K562 (cell line): ENCODE measurements around the gene F11R. TPM values are rescaled to one million over a fixed set of nuclear protein-coding genes. Genes with fewer than 3 reads are reported as not detected.
A peak's percentile ranks its signal among the peaks of the same experiment; 100 is the strongest.

Experiments used
- BDP1 ChIP-seq: IDR thresholded peaks from 3 replicates; pipeline ENCODE4 v1.6.1; 2011; ENCODE audit not compliant: insufficient read length, insufficient read depth
- ILF3 ChIP-seq: fragments of 450-650 bp; IDR thresholded peaks from 2 replicates; pipeline ENCODE4 v1.6.1; 2018; ENCODE audit warnings: antibody characterized with exemption, mild to moderate bottlenecking, moderate library complexity, borderline replicate concordance
- KAT8 ChIP-seq: fragments of 450-650 bp; IDR thresholded peaks from 2 replicates; pipeline ENCODE4 v1.6.1; 2016; ENCODE audit warnings: low read depth, mild to moderate bottlenecking
- KHSRP ChIP-seq: fragments of 450-650 bp; IDR thresholded peaks from 2 replicates; pipeline ENCODE4 v1.6.1; 2017
- MTA1 ChIP-seq: fragments of 450-650 bp; IDR thresholded peaks from 2 replicates; pipeline ENCODE4 v1.6.1; 2017; ENCODE audit warnings: borderline replicate concordance
- NR4A1 ChIP-seq, 2 experiments: fragments of 250-450 bp in 1 of 2; fragments of 450-650 bp in 1 of 2; sonication (Bioruptor Pico) in 1 of 2; IDR thresholded peaks; 2 replicates each; pipeline versions ENCODE4 v1.4.0 to v1.6.1; 2016 to 2020; ENCODE audit warnings: mild to moderate bottlenecking in 2 of 2, missing compliant biosample characterization in 1 of 2, missing genetic modification characterization in 1 of 2, moderate library complexity in 1 of 2
- SAP30 ChIP-seq: fragments of 200-600 bp; sonication (generic); IDR thresholded peaks from 2 replicates; pipeline ENCODE4 v1.6.1; 2012; ENCODE audit warnings: borderline replicate concordance, low read depth, mild to moderate bottlenecking, moderate library complexity, low read length, control low read depth, inconsistent platforms; ENCODE audit not compliant: insufficient read depth, poor library complexity, severe bottlenecking
- SMAD4 ChIP-seq: fragments of 250-450 bp; sonication (Bioruptor Pico); conservative IDR thresholded peaks from 2 replicates; pipeline ENCODE4 v1.8.0; 2021; ENCODE audit warnings: inconsistent platforms, mild to moderate bottlenecking, moderate library complexity
- SPI1 ChIP-seq: IDR thresholded peaks from 2 replicates; pipeline ENCODE4 v1.6.1; 2011; ENCODE audit warnings: low read depth, low read length, control low read depth, borderline replicate concordance
- ZNF134 ChIP-seq: fragments of 250-450 bp; sonication (Bioruptor Pico); conservative IDR thresholded peaks from 2 replicates; pipeline ENCODE4 v1.4.0; 2020
- ZNF224 ChIP-seq: sonication (generic); formaldehyde crosslinking; IDR thresholded peaks from 2 replicates; pipeline ENCODE4 v1.8.0; 2022; ENCODE audit warnings: mild to moderate bottlenecking, missing genetic modification reagents
- ZNF239 ChIP-seq: fragments of 250-450 bp; sonication (Bioruptor Pico); IDR thresholded peaks from 2 replicates; pipeline ENCODE4 v1.4.0; 2020; ENCODE audit warnings: mild to moderate bottlenecking
- ZNF830 ChIP-seq: fragments of 250-450 bp; sonication (Bioruptor Pico); IDR thresholded peaks from 2 replicates; pipeline ENCODE4 v1.5.0; 2021; ENCODE audit warnings: mild to moderate bottlenecking
- polyA plus RNA-seq, 8 experiments: library from polyadenylated mRNA; depleted of rRNA in 4 of 8; stranded (reverse) in 5 of 8; unstranded in 3 of 8; fragments of >200 nt; fragmentation: Nextera tagmentation in 2 of 8; fragmentation: Illumina TruSeq in 1 of 8; extraction: Ambion mirVana in 2 of 8; extraction: Trizol in 1 of 8; gene quantifications; 2 replicates each; pipeline versions ENCODE4 v1.2.1 to v1.2.3, GENCODE V29; 2011 to 2014; ENCODE audit warnings: inconsistent platforms in 1 of 8, missing spikeins in 1 of 8
- total RNA-seq, 7 experiments: library from RNA; depleted of rRNA in 6 of 7; stranded (reverse); fragments of >200 nt in 6 of 7; fragmentation: Illumina TruSeq in 2 of 7; extraction: Trizol in 2 of 7; gene quantifications; 2 replicates each; pipeline versions ENCODE4 v1.2.1 to v1.2.3, GENCODE V29; 2011 to 2021; ENCODE audit warnings: low replicate concordance in 1 of 7
- TF ChIP-seq, protein P1 (sequence below), 2 experiments: fragments of 450-650 bp; formaldehyde crosslinking in 1 of 2; IDR thresholded peaks; 2 replicates each; pipeline versions ENCODE4 v1.4.0 to v1.6.1; 2014 to 2020; ENCODE audit warnings: mild to moderate bottlenecking in 2 of 2, borderline replicate concordance in 1 of 2, low read depth in 1 of 2
- TF ChIP-seq, protein P2 (sequence below), 2 experiments: fragments of 450-650 bp; IDR thresholded peaks; 2 replicates each; pipeline ENCODE4 v1.6.1; 2018; ENCODE audit warnings: mild to moderate bottlenecking in 2 of 2, low read depth in 1 of 2; ENCODE audit not compliant: partially characterized antibody in 2 of 2

The F11R gene
- total and polyA plus RNA-seq, 9 of the 15 experiments (the other 6 are each of a cell fraction or from before 2014, with no cell fraction given), result 27.4 to 187 (median 52.5) TPM

DNA sequence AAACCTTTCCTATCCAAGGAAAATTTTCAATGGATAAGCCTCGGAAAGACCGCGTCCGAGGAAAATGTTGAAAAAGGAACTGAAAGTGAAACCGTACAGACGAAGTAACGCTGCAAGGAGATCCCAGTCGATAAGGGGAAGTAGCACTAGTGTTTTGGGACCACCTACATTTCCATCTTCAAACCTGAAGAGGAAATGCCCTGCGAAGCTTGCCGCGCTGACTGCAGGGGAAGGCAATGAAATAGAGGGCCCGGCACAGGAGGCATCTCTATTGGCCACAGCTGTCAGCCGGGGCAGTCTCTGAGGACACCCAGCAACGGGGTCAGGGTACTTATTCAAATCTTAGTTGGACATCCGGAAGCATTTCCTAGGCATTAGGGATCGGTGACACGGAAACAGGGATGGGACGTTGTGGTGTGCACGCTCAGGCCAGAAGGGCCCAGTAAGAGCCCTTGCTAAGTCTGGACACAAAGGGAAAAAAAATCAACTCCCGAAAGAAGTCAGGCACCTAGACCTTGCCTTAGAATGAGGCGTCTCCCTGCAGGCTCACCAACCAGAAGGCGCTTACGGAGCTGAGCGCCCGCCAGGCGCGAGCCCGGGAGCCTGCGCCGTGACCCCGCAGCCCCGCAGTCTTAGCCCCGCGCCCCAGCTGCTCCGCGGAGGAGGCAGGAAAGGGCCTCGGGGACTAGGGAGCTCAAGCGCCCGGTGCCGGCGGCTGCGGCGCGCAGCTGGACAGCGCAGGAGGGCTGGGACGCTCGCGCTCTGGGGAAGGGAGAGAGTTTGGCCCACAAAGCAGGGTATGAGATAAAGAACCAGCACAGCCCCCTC lies 24.2 kb upstream of the F11R start (continued):
- TF ChIP-seq, protein P1, sequence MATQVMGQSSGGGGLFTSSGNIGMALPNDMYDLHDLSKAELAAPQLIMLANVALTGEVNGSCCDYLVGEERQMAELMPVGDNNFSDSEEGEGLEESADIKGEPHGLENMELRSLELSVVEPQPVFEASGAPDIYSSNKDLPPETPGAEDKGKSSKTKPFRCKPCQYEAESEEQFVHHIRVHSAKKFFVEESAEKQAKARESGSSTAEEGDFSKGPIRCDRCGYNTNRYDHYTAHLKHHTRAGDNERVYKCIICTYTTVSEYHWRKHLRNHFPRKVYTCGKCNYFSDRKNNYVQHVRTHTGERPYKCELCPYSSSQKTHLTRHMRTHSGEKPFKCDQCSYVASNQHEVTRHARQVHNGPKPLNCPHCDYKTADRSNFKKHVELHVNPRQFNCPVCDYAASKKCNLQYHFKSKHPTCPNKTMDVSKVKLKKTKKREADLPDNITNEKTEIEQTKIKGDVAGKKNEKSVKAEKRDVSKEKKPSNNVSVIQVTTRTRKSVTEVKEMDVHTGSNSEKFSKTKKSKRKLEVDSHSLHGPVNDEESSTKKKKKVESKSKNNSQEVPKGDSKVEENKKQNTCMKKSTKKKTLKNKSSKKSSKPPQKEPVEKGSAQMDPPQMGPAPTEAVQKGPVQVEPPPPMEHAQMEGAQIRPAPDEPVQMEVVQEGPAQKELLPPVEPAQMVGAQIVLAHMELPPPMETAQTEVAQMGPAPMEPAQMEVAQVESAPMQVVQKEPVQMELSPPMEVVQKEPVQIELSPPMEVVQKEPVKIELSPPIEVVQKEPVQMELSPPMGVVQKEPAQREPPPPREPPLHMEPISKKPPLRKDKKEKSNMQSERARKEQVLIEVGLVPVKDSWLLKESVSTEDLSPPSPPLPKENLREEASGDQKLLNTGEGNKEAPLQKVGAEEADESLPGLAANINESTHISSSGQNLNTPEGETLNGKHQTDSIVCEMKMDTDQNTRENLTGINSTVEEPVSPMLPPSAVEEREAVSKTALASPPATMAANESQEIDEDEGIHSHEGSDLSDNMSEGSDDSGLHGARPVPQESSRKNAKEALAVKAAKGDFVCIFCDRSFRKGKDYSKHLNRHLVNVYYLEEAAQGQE (IDR thresholded peaks at IDR 0.05; ENCODE audit: borderline replicate concordance), result peak; percentile 48
- TF ChIP-seq, protein P1 (CRISPR knock-in tag; IDR thresholded peaks at IDR 0.05; ENCODE audit: low read depth), result peak; percentile 72; the same call in 1 of the 2 replicates
- TF ChIP-seq NR4A1 (CRISPR knock-in tag; IDR thresholded peaks at IDR 0.05), result peak; percentile 62; the same call in 1 of the 2 replicates
- no peak for TF ChIP-seq NR4A1 (tag; IDR thresholded peaks at IDR 0.05)
- peak; percentile 79; the same call in 1 of the 2 replicates for TF ChIP-seq SPI1
- TF ChIP-seq ILF3, result no peak
- TF ChIP-seq BDP1, result no peak
- no peak for TF ChIP-seq ZNF134 (CRISPR knock-in tag)
- TF ChIP-seq SAP30, result peak; percentile 38
- TF ChIP-seq ZNF239 (CRISPR knock-in tag), result no peak
- TF ChIP-seq ZNF224, result no peak
- TF ChIP-seq SMAD4, result 0 out of 2 replicates have a peak, but pooled peaks have one; percentile 12
- TF ChIP-seq, protein P2, sequence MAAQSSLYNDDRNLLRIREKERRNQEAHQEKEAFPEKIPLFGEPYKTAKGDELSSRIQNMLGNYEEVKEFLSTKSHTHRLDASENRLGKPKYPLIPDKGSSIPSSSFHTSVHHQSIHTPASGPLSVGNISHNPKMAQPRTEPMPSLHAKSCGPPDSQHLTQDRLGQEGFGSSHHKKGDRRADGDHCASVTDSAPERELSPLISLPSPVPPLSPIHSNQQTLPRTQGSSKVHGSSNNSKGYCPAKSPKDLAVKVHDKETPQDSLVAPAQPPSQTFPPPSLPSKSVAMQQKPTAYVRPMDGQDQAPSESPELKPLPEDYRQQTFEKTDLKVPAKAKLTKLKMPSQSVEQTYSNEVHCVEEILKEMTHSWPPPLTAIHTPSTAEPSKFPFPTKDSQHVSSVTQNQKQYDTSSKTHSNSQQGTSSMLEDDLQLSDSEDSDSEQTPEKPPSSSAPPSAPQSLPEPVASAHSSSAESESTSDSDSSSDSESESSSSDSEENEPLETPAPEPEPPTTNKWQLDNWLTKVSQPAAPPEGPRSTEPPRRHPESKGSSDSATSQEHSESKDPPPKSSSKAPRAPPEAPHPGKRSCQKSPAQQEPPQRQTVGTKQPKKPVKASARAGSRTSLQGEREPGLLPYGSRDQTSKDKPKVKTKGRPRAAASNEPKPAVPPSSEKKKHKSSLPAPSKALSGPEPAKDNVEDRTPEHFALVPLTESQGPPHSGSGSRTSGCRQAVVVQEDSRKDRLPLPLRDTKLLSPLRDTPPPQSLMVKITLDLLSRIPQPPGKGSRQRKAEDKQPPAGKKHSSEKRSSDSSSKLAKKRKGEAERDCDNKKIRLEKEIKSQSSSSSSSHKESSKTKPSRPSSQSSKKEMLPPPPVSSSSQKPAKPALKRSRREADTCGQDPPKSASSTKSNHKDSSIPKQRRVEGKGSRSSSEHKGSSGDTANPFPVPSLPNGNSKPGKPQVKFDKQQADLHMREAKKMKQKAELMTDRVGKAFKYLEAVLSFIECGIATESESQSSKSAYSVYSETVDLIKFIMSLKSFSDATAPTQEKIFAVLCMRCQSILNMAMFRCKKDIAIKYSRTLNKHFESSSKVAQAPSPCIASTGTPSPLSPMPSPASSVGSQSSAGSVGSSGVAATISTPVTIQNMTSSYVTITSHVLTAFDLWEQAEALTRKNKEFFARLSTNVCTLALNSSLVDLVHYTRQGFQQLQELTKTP (IDR thresholded peaks at IDR 0.05; ENCODE audit: low read depth in 1 of 2, partially characterized antibody in 2 of 2), result no peak
- TF ChIP-seq KAT8, result no peak
- 0 out of 2 replicates have a peak, but pooled peaks have one; percentile 13 for TF ChIP-seq MTA1
- no peak for TF ChIP-seq KHSRP
- no peak for TF ChIP-seq ZNF830 (CRISPR knock-in tag)
